HL-60/S4 (cell line): ENCODE data around the gene LRRK2.
"Not testable (repeated sequence)": the region's sequence is repeated elsewhere in the genome, so short reads cannot be mapped to it uniquely, and the experiment has no call there.

Source experiments
- in situ Hi-C: fragments of 300-500 bp; cut with MboI; formaldehyde crosslinking; loops from 2 replicates; pipeline ENCODE4 v1.14.3; 2022; ENCODE audit warnings: low sequenced_read_pairs

Gene LRRK2

DNA sequence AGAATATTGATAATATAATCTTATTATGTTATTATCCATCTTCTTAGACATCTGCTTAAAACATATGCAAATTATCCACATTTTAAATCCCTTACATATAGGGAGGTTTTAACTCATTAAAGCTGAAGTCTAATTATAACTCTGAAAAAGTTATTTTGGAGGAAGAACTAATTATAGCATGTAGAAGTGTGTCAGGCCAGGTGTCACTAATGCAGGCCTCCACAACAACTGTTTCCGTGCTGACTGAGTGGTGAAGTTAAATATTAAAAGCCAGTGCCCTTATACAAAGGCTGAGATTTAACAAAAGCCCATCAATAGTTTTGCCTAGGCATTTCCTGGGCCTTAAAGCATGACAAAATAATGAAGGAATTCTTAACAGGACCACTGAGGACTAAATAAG, 157.4 kb downstream of the LRRK2 start:
- in situ Hi-C loops: no loop called here

DNA sequence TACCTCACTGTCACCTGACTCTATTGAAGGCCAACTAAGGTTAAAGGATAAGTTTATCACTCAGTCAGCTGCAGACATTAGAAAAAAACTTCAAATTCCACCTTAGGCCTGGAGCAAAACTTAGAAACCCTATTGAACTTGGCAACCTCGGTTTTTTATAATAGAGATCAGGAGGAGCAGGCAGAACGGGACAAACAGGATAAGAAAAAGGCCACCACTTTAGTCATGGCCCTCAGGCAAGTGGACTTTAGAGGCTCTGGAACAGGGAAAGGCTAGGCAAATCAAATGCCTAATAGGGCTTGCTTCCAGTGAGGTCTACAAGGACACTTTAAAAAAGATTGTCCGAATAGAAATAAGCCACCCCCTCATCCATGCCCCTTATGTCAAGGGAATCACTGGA, 162.5 kb downstream of the LRRK2 start:
- in situ Hi-C loops: not testable (repeated sequence)

DNA sequence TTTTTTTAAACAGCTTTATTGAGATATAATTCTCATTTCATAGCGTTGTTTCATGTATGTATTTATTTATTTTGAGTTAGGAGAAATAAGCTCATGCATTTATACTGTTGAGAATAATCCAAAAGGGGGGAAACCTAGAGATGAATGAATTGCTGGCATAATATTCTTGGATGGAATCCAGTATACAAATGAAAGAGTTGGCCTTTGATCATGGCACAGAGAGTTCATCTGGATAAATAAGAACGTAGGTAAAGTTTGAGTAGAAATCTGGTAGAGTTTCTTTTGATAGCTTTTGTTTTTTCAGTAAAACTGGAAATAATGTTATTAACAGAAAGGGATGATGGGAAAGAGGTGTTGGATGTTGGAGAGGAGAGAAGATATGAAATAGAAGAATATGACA, 166.2 kb downstream of the LRRK2 start:
- in situ Hi-C loops: no loop called here

DNA sequence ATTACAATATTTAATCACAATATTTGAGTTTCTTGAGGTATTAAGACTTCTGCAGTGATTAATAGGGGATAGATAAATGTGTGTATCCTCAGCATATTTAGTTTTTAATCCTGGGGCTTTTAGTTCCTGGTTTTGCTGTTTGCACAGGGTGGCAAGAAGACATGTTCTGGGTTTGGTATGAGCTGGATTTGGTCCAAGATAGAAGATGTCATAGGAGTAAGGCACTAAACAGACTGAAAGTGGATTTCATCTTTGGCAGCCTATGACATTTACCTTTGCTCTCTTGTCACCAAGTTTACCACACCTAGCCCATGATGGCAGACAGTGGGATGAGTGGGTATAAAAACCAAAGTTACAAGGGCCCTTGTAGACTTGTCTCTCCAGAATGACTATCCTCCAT, 168.2 kb downstream of the LRRK2 start:
- in situ Hi-C loops: no loop called here

DNA sequence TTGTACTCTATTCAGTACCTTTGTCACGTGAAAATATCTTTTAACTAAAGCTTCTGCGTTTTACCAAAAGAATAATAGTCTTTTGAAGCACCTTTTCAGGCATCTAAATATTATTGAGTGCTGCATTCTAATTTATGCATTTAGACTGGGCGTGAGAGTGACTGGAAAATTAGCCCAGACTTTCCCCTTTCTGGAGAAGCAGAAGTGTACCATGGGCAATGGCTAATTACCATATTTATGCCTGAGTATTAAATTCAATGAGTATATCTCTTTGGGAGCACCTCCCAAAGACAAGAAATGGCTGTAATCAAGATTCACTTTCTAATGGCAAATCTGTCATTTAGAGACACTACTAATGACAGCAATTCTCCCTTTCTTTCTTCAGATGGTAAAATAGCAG, 174.9 kb downstream of the LRRK2 start:
- in situ Hi-C loops: no loop called here

DNA sequence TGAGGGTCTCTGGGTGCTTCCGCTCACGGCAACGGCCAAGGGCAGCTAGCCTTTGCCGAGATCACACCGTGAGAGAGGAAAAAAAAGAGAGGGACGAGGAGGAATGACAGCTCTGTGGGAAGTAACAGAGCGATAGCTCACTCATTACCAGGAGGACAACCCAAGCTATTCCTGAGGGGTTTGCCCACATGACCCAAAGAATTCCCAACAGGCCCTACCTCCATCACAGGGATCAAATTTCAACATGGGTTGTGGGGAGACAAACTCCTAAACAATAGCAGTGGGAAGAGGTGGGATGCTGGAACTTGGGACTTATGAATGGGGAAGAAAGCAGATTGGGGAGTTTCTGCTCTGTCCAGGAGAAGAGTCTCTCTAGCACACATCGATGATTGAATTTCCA, 180.6 kb downstream of the LRRK2 start:
- in situ Hi-C loops: no loop called here
